RPMI7951 (cell line): ENCODE data around the gene INPPL1. TPM values are rescaled to one million over a fixed set of nuclear protein-coding genes. Genes with fewer than 3 reads are reported as not detected.

Experiments used
- DNase-seq: peaks from one replicate; pipeline ENCODE4 v3.0.0-alpha.2; 2012; ENCODE audit warnings: low read depth
- total RNA-seq: library from RNA; depleted of rRNA; stranded (reverse); fragments of >200 nt; shearing (Covaris generic); gene quantifications from 2 replicates; pipeline ENCODE4 v1.2.3, GENCODE V29; 2014

INPPL1 gene
- total RNA-seq, 1 experiment from 2014 or later, result 29.4 TPM

DNA sequence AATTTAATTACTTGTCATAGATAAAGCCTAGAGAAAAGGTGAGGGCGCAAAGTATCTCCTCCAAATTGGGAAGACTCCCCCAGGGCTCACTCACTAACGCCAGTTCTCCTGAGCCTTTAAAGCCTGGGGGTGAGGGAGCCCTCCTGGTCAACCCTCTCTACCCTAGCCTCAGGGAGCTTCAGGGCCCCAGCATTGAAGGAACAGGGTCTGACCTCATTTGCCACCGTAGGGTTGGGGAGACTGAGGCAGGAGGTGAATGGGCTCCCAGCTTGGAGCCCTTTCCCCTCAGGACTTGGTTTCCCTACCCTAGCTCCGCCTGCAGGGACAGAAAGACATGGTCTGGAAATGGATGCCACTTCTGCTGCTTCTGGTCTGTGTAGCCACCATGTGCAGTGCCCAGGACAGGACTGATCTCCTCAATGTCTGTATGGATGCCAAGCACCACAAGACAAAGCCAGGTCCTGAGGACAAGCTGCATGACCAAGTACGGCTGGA lies 6.3 kb upstream of the INPPL1 start:
- no peak for DNase-seq

DNA sequence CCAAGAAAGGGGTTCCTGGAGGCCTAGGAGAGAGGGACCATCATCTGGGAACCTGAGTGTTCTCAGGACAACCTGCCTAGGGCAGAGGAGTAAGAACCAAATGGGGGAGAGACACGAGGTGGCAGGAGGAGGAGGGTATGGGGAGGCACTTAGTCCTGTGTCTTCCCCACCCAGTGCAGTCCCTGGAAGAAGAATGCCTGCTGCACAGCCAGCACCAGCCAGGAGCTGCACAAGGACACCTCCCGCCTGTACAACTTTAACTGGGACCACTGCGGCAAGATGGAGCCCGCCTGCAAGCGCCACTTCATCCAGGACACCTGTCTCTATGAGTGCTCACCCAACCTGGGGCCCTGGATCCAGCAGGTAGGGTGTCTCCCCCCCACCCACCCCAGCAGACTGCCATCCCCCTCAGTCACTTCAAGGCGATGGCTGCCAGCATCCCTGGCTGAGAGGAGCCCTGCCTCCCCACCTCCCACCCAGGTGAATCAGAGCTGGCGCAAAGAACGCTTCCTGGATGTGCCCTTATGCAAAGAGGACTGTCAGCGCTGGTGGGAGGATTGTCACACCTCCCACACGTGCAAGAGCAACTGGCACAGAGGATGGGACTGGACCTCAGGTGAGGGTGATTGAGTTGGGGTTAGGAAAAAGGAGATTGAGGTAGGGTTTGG lies 3.7 kb upstream of the INPPL1 start:
- DNase-seq, result no peak

- DNase-seq, result no peak
Measured at GRCh38 chr11:72221386-72222075, 3.0 kb upstream of the INPPL1 start.

DNA sequence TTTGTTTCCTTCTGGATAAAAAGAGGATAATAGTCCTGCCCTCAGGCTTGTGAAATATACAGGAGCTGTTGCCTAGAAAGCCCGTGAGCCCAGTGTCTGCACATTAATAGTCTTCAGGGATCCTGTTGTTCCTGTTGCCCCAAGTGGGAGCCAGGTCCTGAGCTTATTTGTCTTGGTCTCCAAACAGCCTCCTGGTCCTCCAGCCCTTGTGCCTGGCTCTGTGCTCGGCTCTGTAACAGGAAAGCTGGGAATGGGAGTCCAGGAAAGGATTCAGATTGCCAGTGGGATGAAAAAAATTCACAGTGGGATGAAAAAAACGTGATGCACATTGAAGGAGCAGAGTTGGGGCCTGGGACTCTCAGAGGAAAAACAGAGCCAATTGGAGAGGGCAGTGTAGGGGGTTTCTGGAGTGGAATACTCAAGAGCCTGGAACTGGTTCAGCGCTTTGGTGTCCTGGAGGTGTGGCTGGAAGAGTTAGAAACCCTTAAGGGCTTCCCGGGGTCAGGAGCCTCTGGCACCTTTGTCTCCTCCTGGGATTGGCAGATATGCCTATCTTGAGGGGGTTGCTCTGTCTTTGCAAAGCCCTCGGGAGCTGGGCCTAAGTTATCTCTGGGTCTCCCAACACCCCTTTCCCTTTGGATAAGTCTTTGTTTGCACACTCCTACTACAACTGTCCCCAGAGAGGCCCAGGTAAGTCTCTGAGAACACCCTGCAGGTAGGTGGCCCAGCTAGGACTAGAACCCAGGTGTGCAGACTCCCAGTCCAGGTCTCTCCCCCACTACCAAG lies 2.3 kb upstream of the INPPL1 start:
- DNase-seq, result no peak

DNA sequence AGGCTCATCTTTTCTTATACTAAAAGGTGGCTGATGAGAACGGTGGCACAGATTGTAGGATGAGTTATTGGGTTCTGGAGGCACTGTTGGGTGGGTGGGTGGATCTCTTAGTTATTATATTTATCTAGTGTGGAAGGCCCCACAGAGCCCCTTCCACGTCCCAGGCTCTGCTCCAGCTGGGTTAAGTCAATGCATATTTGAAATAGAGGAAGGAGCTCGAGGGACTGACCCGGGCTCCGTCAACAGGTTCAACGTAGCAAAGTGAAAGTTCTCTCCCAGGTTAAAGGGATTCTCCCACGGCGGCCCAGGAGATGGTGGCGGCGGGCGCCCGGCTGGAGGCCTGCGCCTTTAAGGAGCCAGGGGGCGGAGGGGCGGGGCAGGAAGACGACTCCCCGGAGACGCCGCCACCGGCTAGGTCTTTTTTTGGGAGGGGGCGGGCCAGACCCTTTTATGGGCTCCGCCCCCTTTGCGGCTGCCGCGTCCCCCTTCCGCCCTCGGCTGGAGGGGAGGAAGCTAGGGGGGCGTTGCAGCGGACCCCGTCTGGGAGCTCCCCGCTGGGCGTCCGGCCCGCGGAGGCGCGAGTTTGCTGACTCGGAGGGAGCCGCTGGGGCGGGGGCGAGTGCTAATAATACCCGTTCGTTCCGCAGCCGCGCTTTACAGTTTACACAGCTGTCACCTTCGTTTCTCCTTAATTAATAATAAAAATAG lies 1.5 kb upstream of the INPPL1 start:
- peak; percentile 92 for DNase-seq

GRCh38 chr11:72223615-72224563 lies 678 bp upstream of the INPPL1 start:
- DNase-seq, result peak; percentile 70

DNA sequence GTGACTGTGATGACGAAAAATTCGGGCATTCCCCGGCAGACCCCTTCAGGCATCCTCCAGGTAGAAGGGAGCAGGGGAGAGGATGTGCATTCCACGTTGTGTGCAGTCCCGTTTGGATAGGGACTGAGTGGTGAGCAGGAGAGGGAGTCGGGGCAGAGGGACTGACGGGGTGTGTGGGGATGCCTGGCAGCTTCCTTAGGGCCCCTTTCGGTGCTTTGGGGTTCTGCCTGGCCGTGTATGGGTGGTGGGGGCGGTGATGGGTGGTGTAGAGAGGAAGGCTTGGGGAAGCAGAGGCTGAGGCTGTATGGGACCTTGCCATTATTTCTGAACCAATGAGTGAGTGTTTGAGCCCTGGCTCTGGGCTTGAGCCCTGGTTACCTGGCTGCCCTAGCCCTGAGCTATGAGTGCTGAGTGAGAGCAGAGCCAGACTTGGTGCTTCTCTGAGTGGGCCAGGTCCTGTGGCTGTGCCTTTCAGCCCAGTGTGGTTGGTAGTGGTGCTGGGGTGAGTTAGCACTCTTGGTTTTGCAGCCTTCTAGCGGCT lies 914 bp downstream of the INPPL1 start:
- no peak for DNase-seq

- no peak for DNase-seq
Measured at GRCh38 chr11:72226701-72227100, 2.1 kb downstream of the INPPL1 start.

DNA sequence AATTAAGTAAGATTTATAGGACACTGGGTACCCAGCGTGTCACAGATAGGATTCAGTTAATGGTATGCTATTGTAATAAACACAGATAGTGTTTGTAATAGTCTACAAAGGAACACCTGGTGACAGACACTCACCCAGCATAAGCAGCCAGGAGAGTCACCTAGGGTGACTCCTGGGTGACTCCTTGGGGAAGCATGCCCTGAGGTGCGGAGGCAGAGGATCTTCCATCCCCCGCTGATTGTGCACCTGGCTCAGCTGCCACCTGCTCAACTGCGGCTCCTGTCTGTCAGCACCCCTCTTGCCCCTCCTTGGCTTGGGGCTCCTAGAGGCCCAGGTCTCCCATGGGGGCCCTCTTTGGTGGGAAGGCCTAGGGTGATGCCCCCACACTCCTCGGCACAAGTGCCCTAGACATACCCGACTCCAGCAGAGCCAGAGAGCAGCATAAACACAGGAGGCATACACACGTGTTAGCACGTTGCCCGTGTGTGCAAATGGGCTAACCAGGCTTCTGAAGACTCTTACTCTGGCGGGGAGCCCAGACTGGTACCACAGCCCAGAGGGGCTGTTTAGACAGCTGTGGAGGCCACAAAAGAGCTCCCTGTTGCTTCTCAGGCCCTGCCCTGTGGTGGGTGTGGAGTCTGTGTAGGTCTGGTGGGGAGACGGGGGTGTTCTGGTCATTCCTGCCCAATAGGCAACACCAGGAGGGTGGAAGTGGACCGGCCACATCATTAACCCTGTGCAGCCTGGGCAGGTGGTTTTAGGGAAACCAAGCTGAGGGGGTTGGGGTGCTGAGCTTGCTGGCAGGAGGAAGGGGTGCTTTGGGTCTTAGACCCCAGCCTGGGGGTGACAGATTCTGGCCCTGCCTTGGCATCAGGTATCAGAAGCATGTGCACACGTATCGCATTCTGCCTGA lies 3.0 kb downstream of the INPPL1 start:
- peak; percentile 52 for DNase-seq

DNA sequence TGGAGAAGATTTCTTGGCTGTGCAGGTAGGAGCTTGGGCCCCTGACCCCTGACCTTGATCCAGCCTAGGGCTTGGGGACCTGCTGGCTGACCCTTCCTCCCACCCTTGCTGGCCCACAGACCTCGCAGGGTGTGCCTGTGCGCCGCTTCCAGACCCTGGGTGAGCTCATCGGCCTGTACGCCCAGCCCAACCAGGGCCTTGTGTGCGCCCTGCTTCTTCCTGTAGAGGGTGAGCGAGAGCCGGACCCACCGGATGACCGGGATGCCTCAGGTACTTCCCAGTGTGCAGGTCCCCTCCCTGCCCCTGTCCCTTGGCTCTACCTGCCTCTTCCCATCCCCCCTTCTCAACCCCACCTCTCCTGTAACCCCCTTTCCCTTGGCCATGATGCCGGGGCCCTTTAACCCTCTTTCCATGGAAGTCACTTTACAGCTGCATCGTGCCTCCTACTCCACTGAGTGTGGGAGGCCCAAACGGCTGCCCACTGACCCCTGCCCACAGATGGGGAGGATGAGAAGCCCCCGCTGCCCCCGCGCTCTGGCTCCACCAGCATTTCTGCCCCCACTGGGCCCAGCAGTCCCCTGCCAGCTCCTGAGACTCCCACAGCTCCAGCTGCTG lies 3.8 kb downstream of the INPPL1 start:
- DNase-seq, result no peak

GRCh38 chr11:72228844-72229231 lies 4.3 kb downstream of the INPPL1 start:
- no peak for DNase-seq

GRCh38 chr11:72229336-72229924 lies 4.9 kb downstream of the INPPL1 start:
- DNase-seq, result no peak

DNA sequence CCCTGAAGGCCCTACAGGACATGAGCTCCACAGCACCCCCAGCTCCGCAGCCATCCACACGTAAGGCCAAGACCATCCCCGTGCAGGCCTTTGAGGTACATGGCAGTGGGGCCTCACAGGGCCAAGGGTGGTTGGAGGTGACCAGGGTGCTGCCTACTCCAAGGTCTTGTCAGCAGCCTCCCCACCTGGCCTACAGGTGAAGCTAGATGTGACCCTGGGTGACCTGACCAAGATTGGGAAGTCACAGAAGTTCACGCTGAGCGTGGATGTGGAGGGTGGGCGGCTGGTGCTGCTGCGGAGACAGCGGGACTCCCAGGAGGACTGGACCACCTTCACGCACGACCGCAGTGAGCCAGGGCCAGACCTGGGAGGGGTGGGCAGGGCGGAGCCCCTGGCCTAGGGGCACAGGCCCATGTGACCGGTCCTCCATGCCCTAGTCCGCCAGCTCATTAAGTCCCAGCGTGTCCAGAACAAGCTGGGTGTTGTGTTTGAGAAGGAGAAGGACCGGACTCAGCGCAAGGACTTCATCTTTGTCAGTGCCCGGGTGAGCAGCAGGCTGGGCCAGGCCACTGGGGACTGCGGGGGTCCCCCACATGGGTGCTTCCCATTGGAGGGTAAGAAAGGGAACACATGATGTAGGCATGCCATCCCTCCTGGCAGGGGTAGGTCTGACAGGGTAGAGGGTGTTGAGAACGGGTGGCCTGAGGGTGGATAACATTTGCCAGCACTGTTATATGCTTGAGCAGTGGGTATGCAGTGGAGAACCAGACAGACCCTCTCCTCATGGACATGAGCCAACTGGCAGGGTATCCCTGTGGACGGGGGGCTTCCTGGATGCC lies 5.6 kb downstream of the INPPL1 start:
- DNase-seq, result no peak

GRCh38 chr11:72230764-72231365 lies 6.3 kb downstream of the INPPL1 start:
- DNase-seq, result no peak

DNA sequence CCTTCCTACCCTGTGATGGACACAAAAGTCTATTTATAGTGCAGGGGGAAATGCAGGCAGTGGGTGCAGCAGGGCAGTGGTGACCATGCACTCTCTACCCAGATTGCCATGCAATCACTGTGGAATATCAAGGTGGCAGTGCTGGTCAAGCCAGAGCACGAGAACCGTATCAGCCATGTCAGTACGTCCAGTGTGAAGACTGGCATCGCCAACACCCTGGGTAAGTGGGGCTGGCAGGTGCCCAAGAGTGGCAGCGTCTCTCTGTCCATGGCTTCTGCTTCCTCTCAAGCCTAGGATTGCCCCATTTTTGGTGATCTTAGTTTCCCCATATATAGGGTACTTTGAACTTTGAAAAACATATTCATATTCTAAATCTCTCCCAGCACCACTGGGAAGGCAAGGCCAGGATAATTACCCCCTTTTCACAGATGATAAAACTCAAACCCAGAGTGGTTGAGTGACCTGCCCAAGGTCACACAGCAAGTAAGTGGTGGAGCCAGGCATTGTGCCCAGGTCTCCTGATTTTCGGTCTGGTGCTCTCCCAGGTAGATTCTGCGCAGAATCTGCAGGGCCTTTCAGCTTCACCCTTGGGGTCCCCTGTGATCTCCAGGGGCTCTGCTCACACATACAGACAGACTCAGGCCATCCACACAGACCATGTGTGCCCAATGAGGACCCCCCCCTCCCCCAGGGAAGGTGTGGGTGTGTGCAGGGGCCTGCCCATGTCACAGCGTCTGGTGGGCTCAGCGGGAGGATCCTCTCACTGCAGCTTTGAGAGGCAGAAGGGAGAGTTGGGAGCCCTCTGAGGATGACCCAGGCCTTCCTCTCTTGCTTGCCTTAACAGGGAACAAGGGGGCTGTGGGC lies 7.1 kb downstream of the INPPL1 start:
- DNase-seq, result no peak
